SK-N-SH (cell line): ENCODE measurements around the gene COG2.

Source experiments
- CTCF ChIP-seq: fragments of 200-600 bp; sonication (generic); IDR thresholded peaks from 2 replicates; pipeline ENCODE4 v1.6.1; 2017; ENCODE audit warnings: antibody characterized with exemption, mild to moderate bottlenecking, moderate library complexity
- POLR2AphosphoS5 ChIP-seq: IDR thresholded peaks from 2 replicates; pipeline ENCODE4 v1.6.1; 2012; ENCODE audit warnings: low read depth, low read length
- SMC3 ChIP-seq: IDR thresholded peaks from 2 replicates; pipeline ENCODE4 v1.6.1; 2012; ENCODE audit warnings: low read depth, low read length, improper control_type of control experiment
- TF ChIP-seq, protein P1 (sequence below): IDR thresholded peaks from 2 replicates; pipeline ENCODE4 v1.6.1; 2012; ENCODE audit warnings: mild to moderate bottlenecking, low read depth, low read length, moderate library complexity

GRCh38 chr1:230686747-230687146 lies 44.5 kb downstream of the COG2 start:
- TF ChIP-seq, protein P1, sequence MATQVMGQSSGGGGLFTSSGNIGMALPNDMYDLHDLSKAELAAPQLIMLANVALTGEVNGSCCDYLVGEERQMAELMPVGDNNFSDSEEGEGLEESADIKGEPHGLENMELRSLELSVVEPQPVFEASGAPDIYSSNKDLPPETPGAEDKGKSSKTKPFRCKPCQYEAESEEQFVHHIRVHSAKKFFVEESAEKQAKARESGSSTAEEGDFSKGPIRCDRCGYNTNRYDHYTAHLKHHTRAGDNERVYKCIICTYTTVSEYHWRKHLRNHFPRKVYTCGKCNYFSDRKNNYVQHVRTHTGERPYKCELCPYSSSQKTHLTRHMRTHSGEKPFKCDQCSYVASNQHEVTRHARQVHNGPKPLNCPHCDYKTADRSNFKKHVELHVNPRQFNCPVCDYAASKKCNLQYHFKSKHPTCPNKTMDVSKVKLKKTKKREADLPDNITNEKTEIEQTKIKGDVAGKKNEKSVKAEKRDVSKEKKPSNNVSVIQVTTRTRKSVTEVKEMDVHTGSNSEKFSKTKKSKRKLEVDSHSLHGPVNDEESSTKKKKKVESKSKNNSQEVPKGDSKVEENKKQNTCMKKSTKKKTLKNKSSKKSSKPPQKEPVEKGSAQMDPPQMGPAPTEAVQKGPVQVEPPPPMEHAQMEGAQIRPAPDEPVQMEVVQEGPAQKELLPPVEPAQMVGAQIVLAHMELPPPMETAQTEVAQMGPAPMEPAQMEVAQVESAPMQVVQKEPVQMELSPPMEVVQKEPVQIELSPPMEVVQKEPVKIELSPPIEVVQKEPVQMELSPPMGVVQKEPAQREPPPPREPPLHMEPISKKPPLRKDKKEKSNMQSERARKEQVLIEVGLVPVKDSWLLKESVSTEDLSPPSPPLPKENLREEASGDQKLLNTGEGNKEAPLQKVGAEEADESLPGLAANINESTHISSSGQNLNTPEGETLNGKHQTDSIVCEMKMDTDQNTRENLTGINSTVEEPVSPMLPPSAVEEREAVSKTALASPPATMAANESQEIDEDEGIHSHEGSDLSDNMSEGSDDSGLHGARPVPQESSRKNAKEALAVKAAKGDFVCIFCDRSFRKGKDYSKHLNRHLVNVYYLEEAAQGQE: no peak
- no peak for TF ChIP-seq SMC3
- TF ChIP-seq POLR2AphosphoS5: no peak
- TF ChIP-seq CTCF: no peak
